ENCODE results near the gene PDCD2L. TPM values are rescaled to one million over a fixed set of nuclear protein-coding genes. Genes with fewer than 3 reads are reported as not detected.

Gene PDCD2L
- polyA plus RNA-seq, 1 of the 3 experiments (the other 2 are of a cell fraction) = 20.8 TPM

DNA sequence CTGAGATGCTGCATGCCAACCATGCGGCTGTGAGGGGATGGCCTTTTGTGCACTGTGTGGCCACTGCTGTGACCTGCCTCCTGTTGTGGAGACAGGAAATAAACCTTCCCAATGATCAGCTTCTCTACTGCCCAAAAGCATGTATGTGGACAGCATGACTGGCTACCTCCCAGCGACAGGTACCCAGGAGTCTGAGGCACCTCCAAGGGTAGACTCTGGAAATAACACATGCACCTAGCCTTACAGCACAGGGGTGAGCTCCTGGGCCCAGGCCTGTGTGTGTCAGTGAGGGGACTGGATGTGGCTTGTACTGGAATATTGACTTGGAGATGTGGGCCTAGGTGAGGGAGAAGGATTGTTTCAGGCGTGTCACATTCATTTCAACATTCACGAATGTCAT is 46.8 kb upstream of the PDCD2L start:
- Histone ChIP-seq H4K20me1 (ENCODE audit: insufficient read depth) (no peaks in the 10 kb centered on the region), H3K9ac (no peak overlapping the region), H3K27ac (ENCODE audit: low read depth in 2 of 2, low read length in 1 of 2) (no peak overlapping the region), H3K36me3 (replicated peaks in 1 of 2; ENCODE audit: control insufficient read depth in 1 of 2, insufficient read depth in 2 of 2, low read length in 1 of 2) (peaks cover 0 to 4% of the 10 kb centered on the region in 2 experiments), H3K4me1 (ENCODE audit: control insufficient read depth in 1 of 2, insufficient read depth in 2 of 2, low read depth in 1 of 2, low read length in 1 of 2) (peaks cover 11 to 17% of the 10 kb centered on the region in 2 experiments; a peak in 2 of 4 replicates), H3K27me3 (ENCODE audit: insufficient read depth) (no peaks in the 10 kb centered on the region), H3K9me2 (no peaks in the 10 kb centered on the region), H3K4me3 (ENCODE audit: low read depth in 2 of 2, low read length in 1 of 2) (no peak overlapping the region), H3K79me2 (ENCODE audit: insufficient read depth) (no peaks in the 10 kb centered on the region), H3F3A (replicated peaks; ENCODE audit: insufficient read depth) (peaks cover 22% of the 10 kb centered on the region), H3K4me2 (no peak overlapping the region), H2AFZ (ENCODE audit: low read depth) (no peak overlapping the region), H3K9me3 (no peaks in the 10 kb centered on the region)
- TF ChIP-seq, protein P1, sequence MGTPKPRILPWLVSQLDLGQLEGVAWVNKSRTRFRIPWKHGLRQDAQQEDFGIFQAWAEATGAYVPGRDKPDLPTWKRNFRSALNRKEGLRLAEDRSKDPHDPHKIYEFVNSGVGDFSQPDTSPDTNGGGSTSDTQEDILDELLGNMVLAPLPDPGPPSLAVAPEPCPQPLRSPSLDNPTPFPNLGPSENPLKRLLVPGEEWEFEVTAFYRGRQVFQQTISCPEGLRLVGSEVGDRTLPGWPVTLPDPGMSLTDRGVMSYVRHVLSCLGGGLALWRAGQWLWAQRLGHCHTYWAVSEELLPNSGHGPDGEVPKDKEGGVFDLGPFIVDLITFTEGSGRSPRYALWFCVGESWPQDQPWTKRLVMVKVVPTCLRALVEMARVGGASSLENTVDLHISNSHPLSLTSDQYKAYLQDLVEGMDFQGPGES (IDR thresholded peaks at IDR 0.05; ENCODE audit: low read depth, low read length) = no peak
- TF ChIP-seq FOXM1 (IDR thresholded peaks at IDR 0.05; ENCODE audit: low read depth) (no peak), MEF2A (IDR thresholded peaks at IDR 0.05; ENCODE audit: borderline replicate concordance, low read depth) (no peak), FOXJ3 (CRISPR knock-in tag; IDR thresholded peaks at IDR 0.05) (no peak), TCF12 (IDR thresholded peaks at IDR 0.05) (no peak), FOSL2 (IDR thresholded peaks at IDR 0.05; ENCODE audit: borderline replicate concordance, low read depth) (no peak), RFX5 (IDR thresholded peaks at IDR 0.05; ENCODE audit: low read length) (no peak), GABPA (IDR thresholded peaks at IDR 0.05; ENCODE audit: low read depth) (no peak), RXRA (IDR thresholded peaks at IDR 0.05; ENCODE audit: borderline replicate concordance, low read depth) (no peak), JUND (IDR thresholded peaks at IDR 0.05) (no peak)
- TF ChIP-seq, protein P2, sequence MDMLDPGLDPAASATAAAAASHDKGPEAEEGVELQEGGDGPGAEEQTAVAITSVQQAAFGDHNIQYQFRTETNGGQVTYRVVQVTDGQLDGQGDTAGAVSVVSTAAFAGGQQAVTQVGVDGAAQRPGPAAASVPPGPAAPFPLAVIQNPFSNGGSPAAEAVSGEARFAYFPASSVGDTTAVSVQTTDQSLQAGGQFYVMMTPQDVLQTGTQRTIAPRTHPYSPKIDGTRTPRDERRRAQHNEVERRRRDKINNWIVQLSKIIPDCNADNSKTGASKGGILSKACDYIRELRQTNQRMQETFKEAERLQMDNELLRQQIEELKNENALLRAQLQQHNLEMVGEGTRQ (IDR thresholded peaks at IDR 0.05; ENCODE audit: borderline replicate concordance, low read depth, low read length) = no peak
- TF ChIP-seq, protein P3, sequence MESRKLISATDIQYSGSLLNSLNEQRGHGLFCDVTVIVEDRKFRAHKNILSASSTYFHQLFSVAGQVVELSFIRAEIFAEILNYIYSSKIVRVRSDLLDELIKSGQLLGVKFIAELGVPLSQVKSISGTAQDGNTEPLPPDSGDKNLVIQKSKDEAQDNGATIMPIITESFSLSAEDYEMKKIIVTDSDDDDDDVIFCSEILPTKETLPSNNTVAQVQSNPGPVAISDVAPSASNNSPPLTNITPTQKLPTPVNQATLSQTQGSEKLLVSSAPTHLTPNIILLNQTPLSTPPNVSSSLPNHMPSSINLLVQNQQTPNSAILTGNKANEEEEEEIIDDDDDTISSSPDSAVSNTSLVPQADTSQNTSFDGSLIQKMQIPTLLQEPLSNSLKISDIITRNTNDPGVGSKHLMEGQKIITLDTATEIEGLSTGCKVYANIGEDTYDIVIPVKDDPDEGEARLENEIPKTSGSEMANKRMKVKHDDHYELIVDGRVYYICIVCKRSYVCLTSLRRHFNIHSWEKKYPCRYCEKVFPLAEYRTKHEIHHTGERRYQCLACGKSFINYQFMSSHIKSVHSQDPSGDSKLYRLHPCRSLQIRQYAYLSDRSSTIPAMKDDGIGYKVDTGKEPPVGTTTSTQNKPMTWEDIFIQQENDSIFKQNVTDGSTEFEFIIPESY (IDR thresholded peaks at IDR 0.05; ENCODE audit: borderline replicate concordance, low read depth) = no peak
- ChIA-PET POLR2A (no interaction called here), CTCF (interaction anchor here (2.5 kb wide), 1 partner anchor 11 kb away, joined by 13 read pairs; no protein-coding TSS in a partner anchor)
- WGBS (ENCODE audit: low lambda C conversion rate) = 96% methylated on average over 3 of the region's 4 CpGs
- no peak for DNase-seq

Data from SK-N-SH (cell line).